Superior temporal gyrus (tissue), 1 donor: Measurements from ENCODE around the gene SCG3.
A peak's percentile ranks its signal among the peaks of the same experiment; 100 is the strongest.

ENCODE experiments used
- DNase-seq: peaks from one replicate; pipeline ENCODE4 v3.0.0-alpha.2; 2016; ENCODE audit errors: extremely low spot score

The SCG3 gene

DNA sequence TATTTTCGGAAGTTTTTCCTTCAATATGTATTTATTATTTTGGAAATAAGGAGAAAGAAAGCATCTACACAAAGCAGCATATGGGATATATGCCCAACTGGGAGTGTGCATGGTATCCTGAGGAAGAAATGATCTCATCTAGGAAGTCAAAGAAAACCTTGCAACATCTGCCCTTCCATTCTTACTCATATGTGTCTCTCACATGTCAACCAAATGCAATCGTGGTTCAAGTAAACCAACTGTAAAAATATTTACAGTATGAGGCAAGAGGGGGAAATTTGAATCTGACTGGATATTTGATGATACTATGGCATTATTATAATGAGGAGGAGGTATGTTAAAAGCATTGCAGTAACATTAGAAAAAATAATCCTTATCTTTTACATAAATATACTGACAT lies 3.2 kb upstream of the SCG3 start:
- no peak for DNase-seq

DNA sequence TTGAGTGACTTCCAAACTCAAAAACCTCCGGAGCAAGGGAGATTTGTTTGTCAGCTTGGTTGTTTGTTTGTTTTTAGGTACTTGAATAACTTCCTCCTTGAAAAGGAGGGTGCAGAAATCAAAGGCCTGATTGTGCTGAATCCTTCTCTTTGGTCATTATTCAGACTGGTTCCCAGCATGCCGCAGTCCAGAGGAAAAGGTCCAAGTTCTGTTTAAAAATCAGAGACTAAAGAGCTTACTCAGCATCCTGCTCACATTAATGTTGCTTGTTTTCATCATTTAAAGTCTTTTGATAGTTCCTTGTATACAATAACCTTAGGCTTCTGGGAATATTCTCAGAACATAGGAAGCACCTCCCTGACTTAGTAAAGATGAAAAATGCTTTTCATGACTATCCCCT lies 982 bp upstream of the SCG3 start:
- peak; percentile 75 for DNase-seq

DNA sequence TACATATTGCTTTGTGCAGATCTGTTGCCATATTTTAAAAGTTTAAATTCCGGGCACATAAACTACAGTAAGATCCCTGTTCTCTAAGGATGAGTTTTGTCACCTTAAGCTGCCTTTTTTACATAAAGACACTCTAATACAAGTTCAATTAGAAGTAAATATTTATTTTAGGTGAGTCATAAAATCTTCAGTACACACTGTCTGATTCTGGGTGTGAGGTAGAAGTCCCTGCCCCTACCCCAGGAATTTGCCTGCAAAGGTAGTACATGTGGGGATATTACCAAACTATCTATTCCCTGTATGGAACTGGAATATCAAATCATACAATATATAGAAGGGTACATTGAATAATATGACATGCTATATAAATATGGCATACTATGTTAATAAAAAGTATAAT lies 6.3 kb downstream of the SCG3 start:
- no peak for DNase-seq

DNA sequence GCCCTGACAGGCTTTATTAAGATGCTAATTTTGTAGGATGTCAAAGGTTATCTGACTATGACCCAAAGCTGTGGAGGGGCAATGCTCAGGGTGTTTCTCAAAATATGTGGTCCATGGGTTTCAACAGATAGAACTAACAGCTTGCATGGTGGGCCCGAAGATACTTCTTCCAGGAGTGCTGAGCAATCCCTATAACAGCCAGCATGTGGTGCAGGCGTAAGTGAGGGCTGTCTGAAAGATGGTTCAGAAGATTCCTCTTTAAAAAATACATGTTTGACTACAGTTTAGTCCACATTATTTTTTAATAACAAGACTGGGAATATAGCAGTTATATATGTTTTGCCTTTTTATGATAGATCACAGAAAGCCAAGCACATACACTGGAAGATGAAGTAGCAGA lies 7.6 kb downstream of the SCG3 start:
- no peak for DNase-seq

DNA sequence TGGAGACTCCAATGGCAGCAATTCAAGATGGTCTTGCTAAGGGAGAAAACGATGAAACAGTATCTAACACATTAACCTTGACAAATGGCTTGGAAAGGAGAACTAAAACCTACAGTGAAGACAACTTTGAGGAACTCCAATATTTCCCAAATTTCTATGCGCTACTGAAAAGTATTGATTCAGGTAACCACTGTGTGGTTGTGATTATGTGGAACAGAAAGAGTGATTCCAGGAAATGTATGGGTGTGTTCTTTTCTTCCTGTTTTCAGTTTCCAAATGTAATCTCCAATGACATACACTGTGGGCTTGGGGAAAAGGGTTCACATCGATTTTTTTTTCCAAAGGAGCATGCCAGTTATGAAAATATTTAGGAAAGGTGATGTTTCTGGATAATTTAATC lies 10.9 kb downstream of the SCG3 start:
- no peak for DNase-seq

DNA sequence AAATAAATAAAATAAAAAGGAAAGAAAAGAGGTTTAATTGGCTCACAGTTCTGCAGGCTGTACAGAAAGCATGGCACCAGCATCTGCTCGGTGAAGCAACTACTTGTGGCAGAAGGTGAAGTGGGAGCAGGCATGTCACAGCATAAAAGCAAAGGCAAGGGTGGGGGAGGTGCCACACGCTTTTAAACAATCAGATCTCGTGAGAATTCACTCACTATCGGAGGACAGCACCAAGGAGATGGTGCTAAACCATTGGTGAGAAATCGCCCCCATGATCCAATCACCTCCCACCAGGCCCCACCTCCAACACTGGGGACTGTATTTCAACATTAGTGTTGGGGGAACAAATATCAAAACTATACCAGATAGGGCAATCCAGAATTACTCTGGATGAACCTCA lies 15.3 kb downstream of the SCG3 start:
- no peak for DNase-seq

DNA sequence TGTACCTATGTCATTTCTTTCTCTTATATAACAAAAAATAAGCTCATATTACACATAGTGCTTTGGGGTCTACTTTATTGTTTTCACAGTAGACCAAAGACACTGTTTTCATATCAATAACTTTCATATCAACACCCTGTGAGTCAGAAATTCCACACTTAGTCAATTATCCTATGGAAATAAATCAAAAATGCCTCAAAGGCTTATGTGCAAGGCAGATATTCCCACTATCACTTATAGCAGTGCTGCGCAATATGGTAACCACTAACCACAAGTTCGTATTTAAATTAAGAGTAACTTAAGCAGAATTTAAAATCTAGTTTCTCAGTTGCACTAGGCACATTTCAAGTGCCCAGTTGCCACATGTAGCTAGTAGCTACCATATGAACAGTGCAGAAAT lies 15.9 kb downstream of the SCG3 start:
- DNase-seq, result no peak

DNA sequence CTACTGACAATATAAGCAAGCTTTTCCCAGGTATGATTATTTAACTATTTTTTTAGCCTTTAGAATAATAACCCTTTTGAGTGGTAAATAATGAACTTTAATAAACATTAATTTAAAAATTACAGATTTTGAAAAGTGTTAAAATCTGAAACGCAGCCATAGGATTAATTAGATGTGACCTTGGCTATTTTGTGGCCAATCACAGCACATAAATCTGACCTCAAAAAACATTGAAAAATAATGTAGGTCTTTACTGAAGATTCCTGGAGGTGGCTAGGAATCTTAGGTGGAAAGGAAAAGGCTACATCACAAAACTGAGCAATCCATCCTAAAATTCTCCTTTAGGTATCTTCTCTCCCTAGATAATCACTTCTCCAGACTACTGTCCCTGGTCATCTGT lies 18.1 kb downstream of the SCG3 start:
- no peak for DNase-seq

DNA sequence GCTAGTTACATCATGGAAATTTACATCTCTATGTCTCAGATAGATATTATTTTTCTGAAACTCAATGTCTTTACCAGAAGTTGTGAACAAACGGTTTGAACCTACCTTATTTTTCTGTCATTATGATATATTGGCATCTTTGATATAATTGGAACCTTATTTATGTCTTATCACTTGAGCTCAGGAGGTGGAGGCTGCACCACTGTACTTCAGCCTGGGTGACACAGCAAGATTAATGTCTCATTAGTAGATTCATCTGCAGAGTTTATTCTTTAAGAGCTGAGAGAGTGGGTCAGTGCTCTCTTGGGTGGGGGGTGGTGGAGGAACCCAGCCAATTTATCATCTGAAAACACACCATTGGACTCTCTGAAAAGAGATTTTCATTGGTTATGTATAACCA lies 21.4 kb downstream of the SCG3 start:
- DNase-seq, result no peak

DNA sequence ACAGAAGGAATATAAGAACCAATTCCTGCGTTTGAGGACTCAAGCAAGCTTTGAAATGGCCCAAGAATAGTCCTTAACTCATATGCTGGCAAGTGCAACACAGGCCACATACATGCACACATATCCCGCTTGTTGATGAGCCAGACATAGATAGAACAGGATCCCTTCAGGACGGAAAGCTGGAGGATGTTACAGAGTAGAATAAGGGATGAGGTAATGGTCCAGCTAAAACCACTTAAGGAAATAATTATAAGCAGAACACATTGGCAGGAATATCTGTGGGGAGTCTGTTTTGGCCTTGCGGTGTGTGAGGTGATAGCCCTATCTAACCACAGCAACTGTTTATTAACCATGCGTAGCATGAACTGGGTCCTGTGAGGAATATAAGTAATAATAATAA lies 25.0 kb downstream of the SCG3 start:
- no peak for DNase-seq

DNA sequence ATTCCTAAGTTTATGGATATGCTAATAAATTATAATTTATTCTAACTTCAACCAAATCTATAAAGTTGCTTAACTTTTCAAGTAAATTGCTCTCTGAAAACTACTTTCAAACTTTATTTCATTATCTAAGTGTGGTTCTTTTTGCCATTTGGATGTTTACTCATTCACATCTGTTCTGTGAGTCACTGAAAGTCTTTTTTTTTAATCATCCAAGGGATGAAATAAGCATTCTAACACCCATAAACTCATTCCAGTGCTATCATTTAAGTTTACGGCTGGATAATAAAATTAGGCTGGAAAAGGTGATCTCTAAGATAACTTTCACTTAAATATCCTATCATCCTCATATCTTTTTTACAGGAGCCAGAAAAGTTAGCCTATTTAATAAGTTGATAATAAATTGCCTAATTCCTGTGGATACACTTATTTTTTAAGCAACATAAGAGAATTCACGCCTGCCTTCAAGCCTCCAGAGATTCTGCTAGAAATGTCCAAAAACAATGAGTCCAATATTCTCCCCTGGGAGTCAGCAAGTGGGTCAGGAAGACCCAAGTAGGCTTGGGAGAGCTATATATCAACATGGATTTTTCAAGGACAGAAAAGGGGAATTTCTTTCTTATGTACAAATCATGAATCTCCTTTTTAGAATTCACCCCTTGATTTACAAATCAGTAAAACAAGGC lies 25.8 kb downstream of the SCG3 start:
- DNase-seq, result no peak

DNA sequence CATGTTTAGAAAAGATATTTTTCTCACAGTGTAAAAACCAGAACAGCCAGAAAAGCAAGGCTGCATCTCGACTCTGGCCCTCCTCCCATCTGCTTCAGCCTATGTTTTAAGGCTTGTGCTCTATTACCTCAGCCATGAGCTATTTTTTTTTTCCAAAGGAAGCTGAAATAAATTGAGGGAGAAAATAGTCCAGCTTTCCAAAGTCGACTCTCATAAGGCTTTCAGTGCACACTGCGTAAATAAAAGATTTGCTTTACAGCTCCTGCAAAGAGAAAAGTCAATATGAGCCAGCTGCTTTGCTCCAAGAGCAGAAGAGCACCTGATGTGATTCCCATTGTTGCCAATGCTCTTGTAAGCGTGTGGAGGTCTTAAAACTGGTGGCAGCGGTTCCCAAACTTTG lies 26.7 kb downstream of the SCG3 start:
- DNase-seq, result no peak

DNA sequence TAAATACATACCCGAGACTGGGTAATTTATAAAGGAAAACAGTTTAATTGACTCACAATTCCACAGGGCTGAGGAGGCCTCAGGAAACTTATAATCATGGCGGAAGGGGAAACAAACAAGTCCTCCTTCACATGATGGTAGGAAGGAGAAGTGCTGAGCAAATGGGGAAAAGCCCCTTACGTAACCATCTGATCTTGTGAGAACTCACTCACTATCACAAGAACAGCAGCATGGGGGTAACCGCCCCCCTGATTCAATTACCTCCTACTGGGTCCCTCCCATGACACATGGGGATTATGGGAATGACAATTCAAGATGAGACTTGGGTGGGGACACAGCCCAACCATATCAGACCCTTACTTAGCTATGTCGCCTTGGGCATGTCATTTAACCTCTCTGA lies 27.7 kb downstream of the SCG3 start:
- no peak for DNase-seq

DNA sequence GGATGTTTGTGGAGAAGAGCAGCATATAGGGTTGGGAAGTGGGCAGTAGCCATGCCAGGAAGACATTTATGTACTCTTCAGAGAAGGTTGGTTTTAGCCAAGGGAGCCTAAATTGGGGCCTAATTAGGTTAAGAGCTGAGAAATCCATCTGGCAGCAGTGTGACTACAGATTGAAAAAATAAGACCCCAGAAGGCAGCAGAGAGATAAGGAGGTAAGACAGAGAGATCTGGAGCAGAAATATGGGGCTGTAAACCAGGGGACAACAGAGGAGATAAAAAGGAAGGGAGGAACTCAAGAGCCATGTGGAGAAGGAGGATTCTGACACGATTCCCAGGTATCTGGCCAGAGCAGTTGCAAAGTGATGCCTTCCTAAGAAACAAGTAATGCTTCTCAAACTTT lies 32.9 kb downstream of the SCG3 start:
- no peak for DNase-seq

DNA sequence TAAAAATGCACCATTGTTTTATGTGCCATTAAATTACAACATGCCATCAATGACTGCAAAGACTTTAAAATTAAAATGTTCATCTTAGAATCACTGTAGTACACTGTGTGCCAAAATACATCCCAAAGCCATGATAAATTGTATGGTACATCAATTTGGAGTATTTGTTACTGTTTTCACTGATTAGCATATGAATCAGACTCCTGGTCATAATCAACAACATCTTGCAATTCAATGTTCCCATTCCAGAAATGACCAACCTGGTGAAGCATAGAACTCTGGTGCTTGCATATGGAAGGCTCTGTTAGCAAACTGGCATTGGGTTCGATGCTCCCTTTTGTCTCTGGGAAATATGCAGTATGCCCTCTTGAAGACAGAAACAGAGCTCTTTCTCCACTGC lies 33.6 kb downstream of the SCG3 start:
- no peak for DNase-seq

DNA sequence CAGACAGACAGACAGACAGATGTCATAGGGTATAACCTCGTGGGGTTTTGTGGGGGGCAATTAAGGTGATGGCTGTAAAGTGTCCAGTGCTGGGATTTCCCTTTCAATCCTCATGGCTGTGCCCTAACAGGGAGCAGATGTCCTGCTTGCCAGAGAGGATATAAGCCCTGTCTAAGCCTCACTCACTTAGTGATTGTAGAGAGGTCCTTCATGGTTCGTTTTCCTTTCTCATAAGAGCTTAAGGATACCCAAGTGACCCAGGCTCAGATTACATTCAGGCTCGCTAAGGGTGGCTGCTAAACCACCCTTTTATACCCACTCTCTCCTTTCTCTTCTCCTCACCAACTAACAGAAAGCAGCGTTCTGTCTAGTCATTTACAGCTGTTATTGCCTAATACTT lies 36.9 kb downstream of the SCG3 start:
- no peak for DNase-seq

DNA sequence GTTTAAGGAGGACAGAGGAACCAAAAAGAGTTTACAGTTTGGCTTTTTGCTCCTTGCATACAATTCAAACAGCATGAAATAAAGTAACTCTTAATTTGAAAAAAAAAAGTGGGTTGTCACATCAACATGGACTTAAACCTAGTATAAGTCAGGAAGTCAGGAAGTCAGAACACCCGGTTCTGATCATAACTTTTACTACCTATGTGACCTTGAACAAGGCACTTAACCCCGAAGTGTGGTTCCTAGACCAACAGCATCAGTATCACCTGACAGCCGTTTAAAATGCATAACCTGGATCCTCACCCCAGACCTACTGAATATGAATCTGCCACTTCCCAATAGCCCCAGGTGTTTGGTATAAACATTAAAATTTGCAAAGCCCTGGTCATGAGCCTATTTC lies 37.4 kb downstream of the SCG3 start:
- no peak for DNase-seq

DNA sequence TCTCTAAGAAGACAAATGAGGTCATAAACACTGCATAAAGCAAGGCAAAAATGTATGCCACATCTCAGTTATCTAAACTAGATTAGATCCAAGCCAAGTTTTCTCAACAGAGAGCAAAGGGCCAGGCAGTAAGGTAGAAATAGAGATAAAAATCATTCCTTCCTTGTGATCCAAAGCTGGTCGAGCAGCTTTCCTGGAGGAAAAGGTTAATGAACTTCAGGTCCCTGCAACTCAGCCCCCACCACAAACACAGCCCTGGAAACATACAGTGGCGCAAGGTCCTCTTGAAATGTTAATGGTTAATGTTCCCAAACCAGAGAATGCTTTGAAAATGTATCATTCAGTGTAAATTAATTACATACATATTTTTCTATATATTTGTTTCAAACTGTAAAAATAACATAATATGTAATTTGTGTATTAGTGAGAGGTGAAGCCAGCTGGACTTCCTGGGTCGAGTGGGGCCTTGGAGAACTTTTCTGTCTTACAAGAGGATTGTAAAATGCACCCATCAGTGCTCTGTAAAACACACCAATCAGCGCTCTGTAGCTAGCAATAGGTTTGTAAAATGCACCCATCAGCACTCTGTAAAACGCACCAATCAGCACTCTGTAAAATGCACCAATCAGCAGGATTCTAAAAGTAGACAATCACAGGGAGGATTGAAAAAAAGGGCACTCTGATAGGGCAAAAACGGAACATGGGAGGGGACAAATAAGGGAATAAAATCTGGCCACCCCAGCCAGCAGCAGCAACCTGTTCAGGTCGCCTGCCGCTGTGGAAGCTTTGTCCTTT lies 39.1 kb downstream of the SCG3 start:
- no peak for DNase-seq

DNA sequence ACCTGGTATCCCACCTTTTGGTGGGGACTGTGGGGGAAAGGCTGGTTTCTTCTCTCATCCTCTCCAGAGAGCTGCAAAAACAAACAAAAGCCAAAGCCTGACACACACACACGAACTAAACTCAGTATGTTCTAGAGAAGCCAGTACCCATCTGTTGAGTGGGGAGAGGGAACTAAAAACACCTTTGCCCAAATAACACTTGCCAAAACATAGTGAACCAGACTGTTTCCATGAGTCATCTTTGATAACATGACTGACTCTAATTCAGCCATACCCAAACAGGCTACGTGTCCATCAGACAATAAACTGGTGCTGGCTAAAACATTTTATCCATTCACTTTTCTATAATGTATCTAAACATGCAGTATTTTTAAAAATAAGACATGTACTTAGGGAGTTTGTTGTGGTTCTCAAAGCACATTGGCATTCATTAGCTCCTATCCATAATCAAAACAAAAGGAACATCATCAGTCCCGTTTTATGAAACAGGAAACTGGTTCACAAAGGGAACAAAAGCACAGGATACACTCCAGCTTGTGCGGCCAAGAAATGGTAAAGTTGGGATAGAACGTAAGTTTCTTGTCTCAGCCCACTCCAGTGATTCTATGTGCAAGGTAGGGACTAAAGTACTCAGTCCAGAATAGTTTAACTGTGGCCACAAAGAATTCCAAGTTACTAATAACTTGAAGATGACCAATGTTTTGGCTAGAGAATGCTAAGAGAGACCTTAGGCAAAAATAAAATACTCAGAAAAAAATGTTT lies 40.1 kb downstream of the SCG3 start:
- peak; percentile 19 for DNase-seq

DNA sequence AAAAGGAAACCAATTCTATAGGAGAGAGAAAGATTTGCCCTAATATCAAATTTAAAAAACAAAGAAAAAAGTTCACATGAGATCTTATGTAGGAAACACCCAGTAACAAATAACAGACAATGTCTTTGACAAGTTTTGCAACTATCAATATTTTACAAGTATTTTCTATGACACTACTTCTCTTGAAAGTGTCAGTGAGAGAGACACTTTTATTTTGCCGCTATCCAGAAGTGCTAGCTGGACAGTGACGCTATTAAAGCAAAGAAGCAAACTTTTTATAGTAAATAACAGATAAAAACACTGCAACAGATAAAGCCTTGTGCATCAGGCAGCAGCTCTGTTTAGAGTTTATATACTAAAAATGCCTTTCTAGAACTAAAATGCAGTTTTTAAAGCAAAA lies 42.9 kb downstream of the SCG3 start:
- DNase-seq, result no peak

DNA sequence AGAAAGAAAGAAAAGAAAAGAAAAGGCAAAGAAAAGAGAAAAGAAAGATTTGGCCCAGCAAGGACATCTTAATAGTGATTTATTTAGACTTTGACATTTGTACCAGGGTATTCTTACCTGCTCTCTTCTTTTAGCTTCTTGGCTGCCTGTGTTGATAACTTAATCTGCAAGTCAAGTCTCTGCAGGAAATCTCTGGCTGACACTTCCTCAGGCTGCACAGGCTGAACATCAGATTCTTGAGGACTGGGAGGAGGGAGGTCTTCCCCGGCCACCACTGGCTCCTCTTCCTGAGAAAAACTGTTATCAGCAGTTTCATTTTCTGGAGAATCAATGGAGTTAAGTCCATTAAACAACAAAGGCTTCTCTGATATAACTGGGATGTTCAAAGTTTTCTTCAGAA lies 43.4 kb downstream of the SCG3 start:
- peak; percentile 28 for DNase-seq

DNA sequence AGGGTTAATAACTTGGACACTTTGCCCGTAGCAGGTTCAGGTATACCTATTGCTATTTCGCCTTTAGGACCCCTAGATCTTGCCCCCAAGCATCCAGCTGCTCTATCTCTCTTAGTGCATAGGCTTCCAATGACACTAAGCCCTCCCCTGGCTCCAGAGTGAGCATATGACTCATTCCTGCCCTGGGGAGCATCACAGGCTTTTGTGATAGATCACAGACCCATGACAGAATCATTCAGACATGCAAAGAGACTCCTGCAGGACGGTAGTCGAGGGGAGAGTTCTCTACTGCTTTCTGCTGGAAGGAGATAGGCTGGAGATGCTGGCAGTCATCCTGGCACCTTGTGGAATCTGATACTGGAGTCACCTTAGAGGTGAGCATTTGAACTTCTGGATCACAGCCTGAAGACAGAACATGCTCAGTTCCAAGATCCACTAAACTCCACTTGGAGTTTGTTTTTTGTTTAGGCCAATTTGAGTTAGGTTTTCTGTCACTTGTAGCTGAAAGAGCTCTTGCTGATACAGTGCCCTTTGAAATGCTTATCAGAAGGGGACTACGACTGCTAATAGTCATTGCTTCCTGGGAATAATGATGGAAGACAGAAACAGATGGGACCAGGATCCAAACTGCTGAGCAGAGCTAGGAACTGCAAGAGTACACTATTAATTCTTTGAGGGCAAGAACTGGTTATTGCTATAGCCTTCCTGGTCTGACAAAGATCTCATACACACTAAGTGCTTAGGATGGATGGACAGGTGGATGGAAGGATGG lies 45.2 kb downstream of the SCG3 start:
- DNase-seq, result no peak
